H9 (cell line): ENCODE results near the gene YES1. TPM values are rescaled to one million over a fixed set of nuclear protein-coding genes. Genes with fewer than 3 reads are reported as not detected.

Experiments used
- DNase-seq: peaks from one replicate; pipeline ENCODE4 v3.0.0-alpha.2; 2017
- H2AFZ ChIP-seq: one replicate; pipeline ENCODE4 v1.6.1; 2013; ENCODE audit warnings: mild to moderate bottlenecking, low read length, control low read depth, moderate library complexity
- H2AK5ac ChIP-seq: 2 replicates; pipeline ENCODE4 v1.6.1; 2013; ENCODE audit warnings: low read length, control low read depth, mixed read lengths; ENCODE audit not compliant: insufficient read length
- H2BK120ac ChIP-seq: one replicate; pipeline ENCODE4 v1.6.1; 2013; ENCODE audit warnings: low read depth, mild to moderate bottlenecking, low read length, control low read depth, inconsistent platforms; ENCODE audit not compliant: poor library complexity, severe bottlenecking
- H2BK12ac ChIP-seq: 2 replicates; pipeline ENCODE4 v1.6.1; 2013; ENCODE audit warnings: low read length, control low read depth, mixed read lengths, low read depth; ENCODE audit not compliant: insufficient read length
- H2BK15ac ChIP-seq: 2 replicates; pipeline ENCODE4 v1.6.1; 2013; ENCODE audit warnings: low read depth, low read length, control low read depth
- H2BK20ac ChIP-seq: one replicate; pipeline ENCODE4 v1.6.1; 2013; ENCODE audit warnings: low read depth, mild to moderate bottlenecking, low read length, control low read depth, inconsistent platforms; ENCODE audit not compliant: poor library complexity, severe bottlenecking
- H2BK5ac ChIP-seq: 2 replicates; pipeline ENCODE4 v1.6.1; 2013; ENCODE audit warnings: low read length, control low read depth, mixed read lengths; ENCODE audit not compliant: insufficient read length
- H3K14ac ChIP-seq: 2 replicates; pipeline ENCODE4 v1.6.1; 2013; ENCODE audit warnings: low read length, control low read depth; ENCODE audit not compliant: insufficient read depth
- H3K18ac ChIP-seq: 2 replicates; pipeline ENCODE4 v1.6.1; 2013; ENCODE audit warnings: low read depth, mild to moderate bottlenecking, mixed read lengths, low read length, control low read depth; ENCODE audit not compliant: insufficient read length
- H3K23ac ChIP-seq: 2 replicates; pipeline ENCODE4 v1.6.1; 2013; ENCODE audit warnings: low read length, control low read depth, mixed read lengths, low read depth; ENCODE audit not compliant: insufficient read length
- H3K23me2 ChIP-seq: 2 replicates; pipeline ENCODE4 v1.6.1; 2013; ENCODE audit warnings: low read depth, mild to moderate bottlenecking, mixed read lengths, low read length, control low read depth; ENCODE audit not compliant: insufficient read length, poor library complexity, severe bottlenecking
- H3K27ac ChIP-seq: 2 replicates; pipeline ENCODE4 v1.5.1; 2013; ENCODE audit warnings: low read length, control low read depth, mixed read lengths, low read depth; ENCODE audit not compliant: insufficient read length
- H3K27me3 ChIP-seq: 2 replicates; pipeline ENCODE4 v1.6.1; 2013; ENCODE audit warnings: low read length, control low read depth, inconsistent platforms; ENCODE audit not compliant: insufficient read depth
- H3K4ac ChIP-seq: 2 replicates; pipeline ENCODE4 v1.6.1; 2013; ENCODE audit warnings: low read depth, mild to moderate bottlenecking, control low read depth, inconsistent platforms, low read length, moderate library complexity
- H3K4me1 ChIP-seq: 2 replicates; pipeline ENCODE4 v1.6.1; 2013; ENCODE audit warnings: low read length, control low read depth, inconsistent platforms; ENCODE audit not compliant: insufficient read depth
- H3K4me2 ChIP-seq: 2 replicates; pipeline ENCODE4 v1.6.1; 2013; ENCODE audit warnings: low read length, control low read depth, mixed read lengths; ENCODE audit not compliant: insufficient read length, insufficient read depth
- H3K56ac ChIP-seq: 2 replicates; pipeline ENCODE4 v1.6.1; 2013; ENCODE audit warnings: low read depth, mild to moderate bottlenecking, mixed read lengths, low read length, control low read depth; ENCODE audit not compliant: insufficient read length
- H3K79me1 ChIP-seq: 2 replicates; pipeline ENCODE4 v1.6.1; 2013; ENCODE audit warnings: low read depth, mild to moderate bottlenecking, moderate library complexity, low read length, control low read depth, inconsistent platforms; ENCODE audit not compliant: insufficient read depth, poor library complexity, severe bottlenecking
- H3K79me2 ChIP-seq: 2 replicates; pipeline ENCODE4 v1.6.1; 2013; ENCODE audit warnings: low read length, control low read depth, inconsistent platforms; ENCODE audit not compliant: insufficient read depth
- H3K9ac ChIP-seq: 2 replicates; pipeline ENCODE4 v1.6.1; 2013; ENCODE audit warnings: low read length, control low read depth, mixed read lengths; ENCODE audit not compliant: insufficient read length; ENCODE audit errors: extremely low read depth
- H3K9me3 ChIP-seq: one replicate; pipeline ENCODE4 v1.6.1; 2013; ENCODE audit warnings: low read depth, low read length, inconsistent platforms; ENCODE audit not compliant: control insufficient read depth
- H3T11ph ChIP-seq: one replicate; pipeline ENCODE4 v1.6.1; 2013; ENCODE audit warnings: mild to moderate bottlenecking, low read length, control low read depth, inconsistent platforms
- H4K20me1 ChIP-seq: one replicate; pipeline ENCODE4 v1.6.1; 2013; ENCODE audit not compliant: control insufficient read depth, insufficient read length, insufficient read depth
- H4K5ac ChIP-seq: 2 replicates; pipeline ENCODE4 v1.6.1; 2013; ENCODE audit warnings: low read depth, mild to moderate bottlenecking, mixed read lengths, low read length, control low read depth; ENCODE audit not compliant: insufficient read length
- H4K8ac ChIP-seq: replicated peaks from 2 replicates; pipeline ENCODE4 v1.6.1; 2013; ENCODE audit warnings: low read length, control low read depth, mixed read lengths, low read depth; ENCODE audit not compliant: insufficient read length
- H4K91ac ChIP-seq: 2 replicates; pipeline ENCODE4 v1.6.1; 2013; ENCODE audit warnings: low read depth, mild to moderate bottlenecking, moderate library complexity, mixed read lengths, low read length, control low read depth; ENCODE audit not compliant: insufficient read length
- H3K27ac Mint-ChIP-seq, 3 experiments: 2 replicates in 2 of 3; 3 replicates in 1 of 3; pipeline ENCODE4 v1.8.0; 2020 to 2021; ENCODE audit warnings: mixed read lengths in 3 of 3, mild to moderate bottlenecking in 1 of 3, moderate library complexity in 1 of 3
- H3K27me3 Mint-ChIP-seq: 2 replicates; pipeline ENCODE4 v1.8.0; 2021; ENCODE audit warnings: low read depth, mild to moderate bottlenecking, moderate library complexity, mixed read lengths
- H3K36me3 Mint-ChIP-seq, 3 experiments: 2 replicates in 2 of 3; 3 replicates in 1 of 3; pipeline ENCODE4 v1.8.0; 2020 to 2021; ENCODE audit warnings: low read depth in 3 of 3, mixed read lengths in 3 of 3; ENCODE audit not compliant: insufficient read depth in 1 of 3
- H3K4me1 Mint-ChIP-seq, 2 experiments: 2 replicates each; pipeline ENCODE4 v1.8.0; 2020; ENCODE audit warnings: mixed read lengths in 2 of 2
- H3K4me3 Mint-ChIP-seq, 2 experiments: 2 replicates in 1 of 2; 3 replicates in 1 of 2; pipeline ENCODE4 v1.8.0; 2020 to 2021; ENCODE audit warnings: mild to moderate bottlenecking in 2 of 2, mixed read lengths in 2 of 2, moderate library complexity in 1 of 2
- H3K9me3 Mint-ChIP-seq, 2 experiments: 2 replicates in 1 of 2; 3 replicates in 1 of 2; pipeline ENCODE4 v1.8.0; 2020; ENCODE audit warnings: mild to moderate bottlenecking in 2 of 2, mixed read lengths in 2 of 2, moderate library complexity in 1 of 2
- WGBS: extraction: QIAGEN DNeasy Blood & Tissue Kit; methylation state at CpG from one replicate; pipeline ENCODE4 v1.1.7; 2013; ENCODE audit warnings: missing lambda C conversion rate, low lambda C conversion rate, mixed read lengths; ENCODE audit not compliant: insufficient read length; ENCODE audit errors: extremely low coverage; 5-methylcytosine and 5-hydroxymethylcytosine counted together
- total RNA-seq: library from RNA; stranded (reverse); gene quantifications from 2 replicates; pipeline ENCODE4 v1.2.1, GENCODE V29; 2021
- TF ChIP-seq, protein P1 (sequence below): fragments of 200-600 bp; sonication (generic); conservative IDR thresholded peaks from 3 replicates; pipeline ENCODE4 v1.8.0; 2021; ENCODE audit warnings: antibody characterized with exemption, mild to moderate bottlenecking

Gene YES1
- total RNA-seq, 1 experiment from 2014 or later, result 86.9 TPM

DNA sequence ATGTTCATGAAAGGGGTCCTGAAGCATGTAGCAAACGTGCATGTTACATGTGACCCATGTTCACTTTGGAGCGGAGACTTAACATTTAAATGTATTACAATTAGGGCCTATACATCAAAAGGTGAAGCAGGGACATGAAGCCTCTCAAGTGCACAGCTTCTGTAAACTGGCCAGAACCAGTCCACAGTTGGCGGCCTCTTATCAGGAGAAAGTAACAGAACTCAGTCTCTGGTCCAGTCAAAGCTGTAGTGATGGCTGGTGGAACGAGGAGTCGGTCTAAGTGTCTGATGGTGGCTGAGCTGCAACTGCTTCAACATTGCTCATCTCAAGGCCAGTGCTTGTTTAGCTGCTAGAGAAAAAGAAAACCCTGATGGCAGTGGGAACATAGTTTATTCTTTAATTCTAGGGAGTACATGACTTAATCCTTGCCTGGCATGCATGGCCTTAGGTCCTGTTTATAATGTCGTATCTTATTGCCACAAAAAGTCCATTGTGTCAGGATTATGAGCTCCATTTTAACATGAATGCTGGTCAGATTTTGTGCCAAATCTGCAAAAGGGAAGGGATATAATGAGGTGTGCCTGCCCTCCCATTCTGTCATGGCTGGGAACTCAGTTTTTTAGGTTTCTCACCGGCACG lies 22.2 kb upstream of the YES1 start:
- Histone ChIP-seq H3K14ac (no peak overlapping the region), H2BK5ac (no peak overlapping the region), H3K79me2 (no peaks in the 10 kb centered on the region), H3K4ac (no peak overlapping the region), H3K23me2 (no peaks in the 10 kb centered on the region), H3K9me3 (no peaks in the 10 kb centered on the region), H3K18ac (no peak overlapping the region), H2AFZ (no peak overlapping the region), H3K9ac (no peak overlapping the region), H3K27me3 (peaks cover 7% of the 10 kb centered on the region), H4K20me1 (no peaks in the 10 kb centered on the region), H3K4me1 (no peaks in the 10 kb centered on the region), H2BK20ac (no peak overlapping the region), H3T11ph (no peak overlapping the region), H2BK15ac (no peak overlapping the region), H3K23ac (no peak overlapping the region), H2BK12ac (no peak overlapping the region), H2BK120ac (no peak overlapping the region), H2AK5ac (no peak overlapping the region), H4K91ac (no peak overlapping the region), H3K4me2 (no peak overlapping the region), H3K56ac (no peak overlapping the region), H3K27ac (no peak overlapping the region), H4K5ac (no peak overlapping the region), H3K79me1 (no peaks in the 10 kb centered on the region), H4K8ac (no peak overlapping the region)
- Mint-ChIP-seq H3K9me3 (no peaks in the 10 kb centered on the region; a peak in 2 of 5 replicates), H3K4me3 (no peak overlapping the region), H3K36me3 (no peaks in the 10 kb centered on the region), H3K27me3 (peaks cover 63% of the 10 kb centered on the region), H3K27ac (no peak overlapping the region), H3K4me1 (peaks cover 15 to 20% of the 10 kb centered on the region in 2 experiments)
- no CpG with 5 or more reads among the region's 8 CpGs for WGBS
- TF ChIP-seq, protein P1, sequence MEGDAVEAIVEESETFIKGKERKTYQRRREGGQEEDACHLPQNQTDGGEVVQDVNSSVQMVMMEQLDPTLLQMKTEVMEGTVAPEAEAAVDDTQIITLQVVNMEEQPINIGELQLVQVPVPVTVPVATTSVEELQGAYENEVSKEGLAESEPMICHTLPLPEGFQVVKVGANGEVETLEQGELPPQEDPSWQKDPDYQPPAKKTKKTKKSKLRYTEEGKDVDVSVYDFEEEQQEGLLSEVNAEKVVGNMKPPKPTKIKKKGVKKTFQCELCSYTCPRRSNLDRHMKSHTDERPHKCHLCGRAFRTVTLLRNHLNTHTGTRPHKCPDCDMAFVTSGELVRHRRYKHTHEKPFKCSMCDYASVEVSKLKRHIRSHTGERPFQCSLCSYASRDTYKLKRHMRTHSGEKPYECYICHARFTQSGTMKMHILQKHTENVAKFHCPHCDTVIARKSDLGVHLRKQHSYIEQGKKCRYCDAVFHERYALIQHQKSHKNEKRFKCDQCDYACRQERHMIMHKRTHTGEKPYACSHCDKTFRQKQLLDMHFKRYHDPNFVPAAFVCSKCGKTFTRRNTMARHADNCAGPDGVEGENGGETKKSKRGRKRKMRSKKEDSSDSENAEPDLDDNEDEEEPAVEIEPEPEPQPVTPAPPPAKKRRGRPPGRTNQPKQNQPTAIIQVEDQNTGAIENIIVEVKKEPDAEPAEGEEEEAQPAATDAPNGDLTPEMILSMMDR, result no peak
- no peak for DNase-seq
